HG03558 (cell line): Measurements from ENCODE around the gene C3.
"Not testable (repeated sequence)": the region's sequence is repeated elsewhere in the genome, so short reads cannot be mapped to it uniquely, and the experiment has no call there.

ENCODE experiments used
- ATAC-seq: cut with Tn5 transposase; IDR thresholded peaks from one replicate; pipeline ENCODE4 v1.9.1; 2021; ENCODE audit warnings: moderate number of reproducible peaks; ENCODE audit not compliant: unreplicated experiment; ENCODE audit errors: extremely low read depth

C3 gene

DNA sequence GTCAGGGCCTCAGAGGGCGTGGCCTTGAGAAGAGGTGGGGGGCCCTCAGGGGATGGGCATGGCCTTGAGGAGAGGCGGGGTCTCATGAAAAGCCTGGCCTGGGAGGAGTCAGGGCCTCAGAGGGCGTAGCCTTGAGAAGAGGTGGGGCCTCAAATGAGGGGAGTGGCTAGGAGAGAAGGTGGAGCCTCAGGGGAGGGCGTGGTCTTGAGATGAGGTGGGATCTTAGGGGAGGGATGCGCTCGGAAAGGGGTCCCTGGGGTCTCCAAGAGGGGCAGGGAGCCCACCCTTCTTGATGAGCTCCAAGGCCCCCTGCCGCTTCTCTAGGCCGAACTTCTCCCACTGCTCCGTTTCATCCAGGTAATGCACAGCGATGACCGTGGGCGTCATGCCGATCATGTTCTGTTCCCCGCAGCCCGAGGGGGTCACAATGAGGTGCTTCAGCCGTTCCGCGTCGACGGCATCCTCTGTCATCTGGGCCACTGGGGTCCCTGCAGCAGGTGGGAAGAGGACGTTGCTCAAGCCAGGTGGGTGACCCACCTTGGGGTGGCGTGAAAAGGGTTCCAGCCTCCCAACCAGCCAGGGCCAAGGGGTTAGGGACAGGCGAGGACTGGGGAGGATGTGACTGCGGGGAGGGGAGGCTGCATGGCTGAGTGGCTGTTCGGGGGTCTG is 26.2 kb downstream of the C3 start:
- no peak for ATAC-seq

DNA sequence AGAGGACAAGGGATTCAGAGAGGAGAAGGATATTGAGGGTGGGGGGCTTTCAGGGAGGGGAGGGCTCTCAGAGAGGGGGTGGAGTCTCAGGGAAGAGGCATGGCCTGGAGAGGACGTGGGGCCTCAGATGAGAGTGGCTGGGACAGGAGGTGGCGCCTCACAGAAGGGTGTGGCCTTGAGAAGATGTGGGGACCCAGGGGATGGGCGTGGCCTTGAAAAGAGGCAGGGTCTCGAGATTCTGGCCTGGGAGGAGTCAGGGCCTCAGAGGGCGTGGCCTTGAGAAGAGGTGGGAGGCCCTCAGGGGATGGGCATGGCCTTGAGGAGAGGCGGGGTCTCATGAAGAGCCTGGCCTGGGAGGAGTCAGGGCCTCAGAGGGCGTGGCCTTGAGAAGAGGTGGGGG is 26.8 kb downstream of the C3 start:
- ATAC-seq = no peak

DNA sequence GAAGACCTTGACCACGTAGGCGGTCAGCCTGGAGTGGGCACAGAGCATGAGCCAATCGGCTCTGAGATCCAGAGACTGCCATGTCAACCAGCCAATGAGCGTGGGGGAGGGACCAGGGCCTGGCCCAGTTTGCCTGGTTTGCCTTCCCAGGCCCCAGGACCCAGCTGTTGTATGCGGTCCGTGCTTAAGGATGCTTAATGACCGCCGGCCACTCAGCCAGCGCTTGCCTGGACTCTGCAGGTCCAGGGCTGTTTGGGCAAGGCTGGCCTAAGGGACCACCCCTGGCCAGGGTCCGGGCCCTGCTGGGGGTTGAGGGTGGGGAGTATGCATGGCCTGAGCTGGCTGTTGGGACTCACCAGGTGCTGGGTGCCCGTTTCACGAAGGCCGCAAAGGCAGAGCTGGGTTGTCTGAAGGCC is 27.4 kb downstream of the C3 start:
- no peak for ATAC-seq

DNA sequence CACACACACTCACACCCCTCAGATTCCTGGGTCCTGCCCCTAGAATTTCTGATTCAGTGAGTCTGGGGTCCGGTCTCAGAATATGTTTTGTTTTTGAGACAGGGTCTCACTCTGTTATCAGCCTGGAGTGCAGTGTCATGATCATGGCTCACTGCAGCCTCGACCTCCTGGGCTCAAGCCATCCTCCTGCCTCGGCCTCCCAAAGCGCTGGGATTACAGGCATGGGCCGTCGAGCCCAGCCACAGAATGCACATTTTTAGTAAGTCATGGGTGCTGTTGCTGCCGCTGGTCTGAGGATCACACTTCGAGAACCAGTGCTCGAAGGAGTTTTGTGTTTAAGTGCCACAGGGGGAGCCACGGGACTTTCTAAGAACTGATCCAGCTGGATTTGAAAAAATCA is 28.4 kb downstream of the C3 start:
- no peak for ATAC-seq

DNA sequence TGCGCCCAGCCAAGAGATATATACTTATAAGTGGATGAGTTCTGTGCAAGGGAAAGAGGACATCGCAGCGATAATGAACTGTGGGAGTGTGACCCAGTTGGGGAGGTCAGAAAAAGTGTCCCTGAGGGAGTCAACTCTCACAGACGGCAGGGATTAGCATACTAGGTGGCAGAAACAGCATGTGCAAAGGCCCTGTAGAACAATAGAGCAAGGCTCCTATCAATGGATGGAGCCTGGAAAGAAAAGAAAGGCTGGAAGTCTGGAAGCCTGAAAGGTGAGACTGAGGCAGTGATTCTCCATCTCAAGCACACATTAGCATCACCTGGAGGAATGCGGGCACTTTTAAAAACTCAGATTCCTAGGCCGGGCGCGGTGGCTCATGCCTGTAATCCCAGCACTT is 29.1 kb downstream of the C3 start:
- ATAC-seq = no peak

DNA sequence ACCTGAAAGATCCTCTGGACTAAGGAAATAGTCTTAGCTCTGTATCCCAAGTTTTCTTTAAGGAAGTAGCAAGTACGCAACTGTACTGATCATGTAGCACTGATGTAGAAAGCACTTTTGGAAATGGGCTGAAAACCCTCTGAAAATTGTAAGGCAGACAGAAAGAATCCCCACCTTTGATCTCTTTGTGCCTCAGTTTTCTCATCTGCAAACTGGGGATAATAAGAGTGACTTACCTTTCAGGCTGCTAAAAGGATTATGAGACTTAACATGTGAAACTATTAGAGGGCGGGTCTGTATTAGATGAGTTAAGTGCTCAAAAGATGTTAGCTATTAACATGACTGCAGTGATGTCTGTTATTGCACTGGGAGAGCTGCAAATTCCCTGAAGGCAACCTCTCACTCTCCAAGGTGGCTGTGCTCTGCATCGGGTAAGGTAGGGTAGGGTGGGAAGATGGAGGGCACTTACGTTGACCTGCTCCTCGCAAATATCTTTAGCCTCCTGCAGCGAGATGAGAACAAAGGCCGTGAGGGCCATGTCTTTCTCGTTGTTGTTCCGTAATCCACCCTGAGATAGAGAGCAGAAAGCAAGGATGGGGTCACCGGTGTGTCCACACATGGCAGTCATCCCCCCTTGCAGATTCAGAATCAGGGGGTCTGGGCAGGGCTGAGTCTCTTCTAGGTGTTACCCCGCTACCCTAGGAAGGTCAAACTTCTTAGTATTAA is 30.1 kb downstream of the C3 start:
- no peak for ATAC-seq

DNA sequence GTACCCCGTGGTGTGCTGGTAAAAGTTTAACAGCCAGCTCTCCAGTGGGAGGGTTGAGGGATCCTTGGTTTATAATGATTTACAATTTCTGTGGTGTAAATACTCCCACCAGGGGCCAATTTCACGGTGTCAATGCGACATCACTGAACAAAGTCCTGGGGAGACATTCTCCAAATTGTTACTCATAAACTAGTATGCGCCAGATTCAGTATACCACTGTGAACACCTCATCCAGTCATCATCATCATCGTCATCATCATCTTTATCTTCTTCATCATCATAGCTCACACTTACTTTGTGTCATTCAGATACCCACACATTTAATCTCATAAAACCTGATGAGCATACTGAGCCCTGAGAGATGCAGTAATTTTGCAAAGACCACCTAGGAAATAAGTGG is 33.3 kb downstream of the C3 start:
- no peak for ATAC-seq

DNA sequence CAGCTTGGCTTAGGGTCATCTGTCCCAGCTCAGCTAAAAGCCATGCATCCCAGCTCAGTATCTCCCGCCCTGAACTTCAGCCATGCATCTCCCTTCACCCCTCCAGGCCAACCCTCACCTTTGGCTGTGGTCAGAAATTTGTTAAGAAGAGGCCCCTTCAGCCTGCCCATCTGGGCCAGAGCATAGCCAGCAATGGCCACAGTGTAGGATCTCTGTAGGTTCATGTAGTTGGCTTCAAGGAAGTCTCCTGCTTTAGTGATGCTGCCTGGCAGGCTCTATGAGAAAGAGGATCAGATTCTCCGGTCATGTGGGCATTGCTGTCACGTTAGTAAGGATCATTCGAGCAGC is 33.8 kb downstream of the C3 start:
- ATAC-seq = no peak

DNA sequence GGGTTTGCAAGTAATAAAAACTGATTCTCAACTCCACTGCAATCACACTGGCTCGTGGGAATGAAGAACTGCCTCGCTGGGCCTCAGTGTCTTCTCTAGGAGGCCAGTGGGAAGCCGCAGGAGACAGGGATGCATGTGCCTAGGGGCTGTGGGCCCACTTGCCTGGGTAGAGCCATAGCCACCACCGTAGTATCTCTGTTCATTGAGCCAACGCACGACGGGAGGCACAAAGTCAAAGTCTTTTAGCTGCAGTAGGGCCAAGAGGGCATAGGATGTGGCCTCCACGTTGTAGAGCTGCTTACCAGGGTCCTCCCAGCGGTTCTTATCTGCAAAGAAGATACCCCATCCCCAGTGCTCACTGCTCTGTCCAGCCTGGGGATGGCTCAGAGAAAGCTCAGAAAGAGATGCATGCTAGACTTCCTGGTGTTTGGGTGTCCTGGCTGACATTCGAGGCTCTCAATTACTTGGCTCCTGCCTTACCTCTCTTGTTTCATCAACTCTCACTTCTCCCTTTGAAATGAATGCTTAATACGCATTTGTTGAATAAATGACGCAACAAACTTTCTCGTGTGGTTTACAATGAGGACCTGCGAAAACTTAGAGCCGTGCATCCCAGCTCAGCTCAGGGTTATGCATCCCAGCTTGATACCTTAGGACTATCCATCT is 34.4 kb downstream of the C3 start:
- no peak for ATAC-seq

DNA sequence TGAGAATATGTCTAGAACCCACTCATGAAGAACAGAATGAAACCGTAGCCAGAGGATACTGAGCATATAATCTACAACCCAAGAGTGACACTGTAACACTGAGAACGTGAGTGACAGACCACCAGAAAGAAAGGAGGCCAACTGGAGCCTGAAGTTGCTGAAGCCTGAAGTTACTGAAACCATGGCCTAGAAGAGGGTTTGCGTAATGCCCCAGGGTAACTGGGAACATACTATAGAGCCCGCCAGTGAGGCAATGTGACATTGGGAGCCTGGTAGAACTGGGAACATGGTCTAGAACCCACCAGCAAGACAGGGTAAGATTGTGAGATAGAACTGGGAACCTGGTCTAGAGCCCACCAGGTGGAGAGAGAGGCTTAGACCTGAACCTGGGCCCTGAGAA is 35.0 kb downstream of the C3 start:
- ATAC-seq = no peak

DNA sequence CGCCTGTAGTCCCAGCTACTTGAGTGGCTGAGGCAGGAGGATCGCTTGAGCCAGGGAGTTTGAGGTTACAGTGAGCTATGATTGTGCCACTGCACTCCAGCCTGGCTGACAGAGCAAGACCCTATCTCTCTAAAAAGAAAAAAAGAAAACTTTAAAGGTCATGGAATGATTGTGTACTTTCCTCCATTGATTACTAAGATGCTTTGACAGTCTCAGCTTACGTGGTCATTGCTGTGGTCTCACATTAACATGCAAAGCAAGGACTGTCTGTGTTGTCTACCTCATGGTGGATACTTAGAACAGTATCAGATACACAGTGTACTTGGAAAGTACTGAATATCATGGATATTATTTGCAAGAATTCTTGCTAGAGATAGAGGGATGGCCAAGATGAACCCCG is 36.5 kb downstream of the C3 start:
- no peak for ATAC-seq

DNA sequence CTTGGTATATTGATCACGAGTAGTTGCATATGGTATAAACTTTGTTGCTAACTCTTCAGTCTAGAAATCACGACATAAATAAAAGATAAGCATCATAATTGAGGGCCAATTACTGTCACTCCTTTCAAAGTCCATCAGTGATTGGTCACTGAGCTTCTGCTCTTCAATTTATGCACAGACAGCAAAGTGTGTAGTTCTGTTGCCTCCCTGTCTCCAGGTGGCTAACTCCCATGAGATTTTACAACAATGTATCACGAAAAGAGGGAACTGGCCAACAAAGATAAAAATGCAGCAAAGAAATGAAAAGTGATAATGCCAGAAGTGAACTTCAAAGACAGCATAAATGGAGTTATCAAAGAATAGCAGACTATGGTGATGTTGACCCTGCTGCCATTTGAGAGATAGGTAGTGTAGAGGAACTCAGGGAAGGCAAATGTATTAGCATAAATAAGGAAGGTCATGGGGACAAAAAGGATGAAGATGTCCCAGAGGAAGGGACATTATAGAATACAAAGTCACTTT is 37.8 kb downstream of the C3 start:
- ATAC-seq = no peak

DNA sequence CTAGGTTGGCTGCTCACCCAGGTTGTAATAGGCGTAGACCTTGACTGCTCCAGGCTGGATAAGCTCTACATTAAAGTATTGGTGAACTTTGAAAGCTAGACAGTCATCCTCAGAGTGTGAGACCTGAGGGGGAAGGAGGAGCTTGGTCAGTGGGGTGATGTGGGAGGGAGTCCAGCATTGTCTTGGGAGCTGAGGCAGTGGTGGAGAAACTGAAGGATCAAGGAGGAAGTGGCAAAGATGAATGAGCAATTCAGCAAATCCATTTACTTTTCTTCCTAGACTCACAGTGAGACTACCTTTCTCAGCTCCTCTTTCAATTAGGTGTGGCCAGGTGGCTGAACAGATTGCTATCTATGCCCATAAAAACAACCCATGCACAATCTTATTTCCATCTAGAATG is 40.3 kb downstream of the C3 start:
- no peak for ATAC-seq

DNA sequence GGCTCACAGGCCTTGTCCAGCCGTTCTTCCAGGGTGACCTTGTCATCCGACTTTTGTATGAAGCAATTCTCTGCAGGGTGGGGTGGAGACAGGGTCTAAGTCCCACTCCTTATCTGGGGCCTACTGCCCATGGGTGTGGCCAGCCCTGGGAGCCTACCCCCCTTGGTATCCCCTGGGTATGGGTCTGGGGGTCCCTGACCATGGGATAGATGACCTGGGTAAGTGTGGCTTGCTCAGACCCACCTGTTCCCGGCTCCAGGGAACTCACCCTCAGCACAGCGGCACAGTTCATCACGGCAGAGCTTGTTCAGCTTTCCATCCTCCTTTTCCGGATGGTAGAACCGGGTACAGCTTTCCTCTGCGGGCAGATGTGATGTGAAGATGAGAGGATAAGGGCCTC is 41.3 kb downstream of the C3 start:
- ATAC-seq = no peak

DNA sequence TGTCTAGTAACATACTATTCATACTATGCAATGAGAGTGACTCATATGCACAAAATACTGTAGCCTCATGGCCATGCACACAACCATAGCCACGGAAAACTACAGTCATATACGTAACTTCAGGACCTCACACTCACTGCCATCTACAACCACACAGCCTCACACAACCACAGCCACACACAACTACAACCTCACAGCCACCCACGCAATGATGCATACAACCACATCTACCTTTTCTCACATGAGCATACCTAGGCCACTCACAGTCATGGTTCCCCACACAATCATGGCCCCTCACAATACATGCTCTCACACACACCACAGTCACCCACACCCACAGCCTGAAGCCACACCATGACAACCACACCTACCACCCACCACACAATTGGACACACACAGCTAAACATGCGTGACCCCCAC is 41.8 kb downstream of the C3 start:
- no peak for ATAC-seq

DNA sequence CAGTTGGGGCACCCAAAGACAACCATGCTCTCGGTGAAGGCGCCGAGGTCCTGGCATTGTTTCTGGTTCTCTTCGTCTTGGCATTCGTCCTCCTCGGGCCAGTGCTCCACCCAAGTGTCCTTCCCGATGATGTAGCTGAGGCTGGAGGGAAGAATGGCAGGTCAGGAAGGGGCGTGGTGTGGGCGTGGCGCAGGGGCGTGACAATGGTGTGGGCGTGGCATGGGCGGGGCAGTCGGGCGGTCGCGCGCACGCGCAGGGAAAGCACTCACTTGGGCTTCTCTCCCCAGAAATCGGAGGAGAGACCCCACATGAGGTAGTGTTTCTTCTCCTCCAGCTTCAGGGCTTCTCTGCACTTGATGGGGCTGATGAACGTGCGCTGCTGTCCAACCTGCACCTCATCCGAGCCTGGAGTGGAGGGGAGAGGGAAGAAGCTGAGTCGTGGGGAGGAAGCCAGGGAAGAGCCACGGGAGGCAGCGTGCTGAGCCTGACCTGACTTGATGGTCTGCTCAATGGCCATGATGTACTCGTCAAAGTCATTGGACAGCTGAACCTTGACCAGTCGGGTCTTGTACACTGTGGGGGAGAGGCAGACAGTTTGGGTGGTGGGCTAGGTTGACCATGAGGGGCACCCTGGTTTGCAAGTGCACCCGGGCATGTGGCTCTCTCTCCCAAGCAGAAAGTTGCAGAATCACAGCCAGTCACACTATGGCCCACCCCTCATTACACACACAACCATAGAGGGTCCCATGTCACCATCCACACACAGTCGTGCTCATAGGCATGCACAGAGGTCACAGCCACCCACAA is 42.4 kb downstream of the C3 start:
- ATAC-seq = no peak

DNA sequence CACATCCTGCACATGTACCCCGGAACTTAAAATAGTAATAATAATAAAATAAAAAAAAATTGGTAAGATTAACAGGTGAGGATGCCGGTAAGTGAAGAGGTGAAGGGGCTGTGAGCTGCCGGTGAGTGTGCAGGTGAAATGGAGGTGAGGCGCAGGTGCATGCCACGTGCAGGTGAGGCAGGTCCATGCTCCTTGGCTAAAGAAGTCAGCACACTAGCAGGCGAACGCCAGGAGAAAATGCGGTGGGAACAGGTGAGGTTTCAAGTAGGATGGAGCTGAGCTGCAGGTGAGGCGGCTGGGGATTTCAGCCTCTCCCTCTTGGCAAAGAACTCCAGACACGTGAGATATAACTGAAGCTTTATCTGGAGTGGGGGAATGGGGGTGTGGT is 43.0 kb downstream of the C3 start:
- no peak for ATAC-seq

DNA sequence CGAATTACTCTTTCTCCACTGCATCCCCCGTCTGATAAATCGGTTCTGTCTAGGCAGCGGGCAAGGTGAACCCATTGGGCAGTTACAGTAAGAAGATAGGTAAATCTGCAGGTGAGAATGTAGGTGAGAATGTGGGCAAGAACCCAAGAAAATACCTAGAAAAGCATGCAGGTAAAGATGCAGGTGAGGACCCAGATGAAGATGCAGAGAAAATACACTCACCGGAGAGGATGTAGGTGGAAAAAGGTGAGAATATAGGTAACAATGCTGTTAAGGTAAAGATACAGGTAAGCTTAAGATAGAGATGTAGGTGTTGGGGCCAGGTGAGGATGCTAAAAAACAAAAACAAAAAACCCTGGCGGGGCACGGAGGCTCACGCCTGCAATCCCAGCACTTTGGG is 44.2 kb downstream of the C3 start:
- no peak for ATAC-seq

DNA sequence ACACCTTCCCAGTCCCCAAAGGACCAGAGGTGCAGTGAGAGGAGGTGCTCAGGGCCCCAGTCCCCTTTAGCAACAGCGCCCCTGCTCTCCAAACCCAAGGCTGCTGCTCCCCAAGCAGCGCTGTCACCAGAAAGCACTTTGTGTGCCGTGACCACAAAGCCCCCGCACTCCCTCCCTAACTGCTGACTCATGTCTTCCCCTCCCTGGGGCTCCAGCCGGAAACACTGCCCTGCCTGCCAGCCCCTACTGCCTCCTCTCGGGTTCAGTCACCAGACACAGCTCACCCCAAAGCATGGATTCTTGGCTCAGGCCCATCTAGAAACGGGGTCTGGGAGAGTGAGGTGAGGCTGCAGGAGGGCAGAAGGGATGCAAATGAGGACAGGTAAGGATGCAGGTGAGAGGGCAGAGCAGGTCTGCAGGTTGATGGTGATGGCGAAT is 45.6 kb downstream of the C3 start:
- no peak for ATAC-seq

DNA sequence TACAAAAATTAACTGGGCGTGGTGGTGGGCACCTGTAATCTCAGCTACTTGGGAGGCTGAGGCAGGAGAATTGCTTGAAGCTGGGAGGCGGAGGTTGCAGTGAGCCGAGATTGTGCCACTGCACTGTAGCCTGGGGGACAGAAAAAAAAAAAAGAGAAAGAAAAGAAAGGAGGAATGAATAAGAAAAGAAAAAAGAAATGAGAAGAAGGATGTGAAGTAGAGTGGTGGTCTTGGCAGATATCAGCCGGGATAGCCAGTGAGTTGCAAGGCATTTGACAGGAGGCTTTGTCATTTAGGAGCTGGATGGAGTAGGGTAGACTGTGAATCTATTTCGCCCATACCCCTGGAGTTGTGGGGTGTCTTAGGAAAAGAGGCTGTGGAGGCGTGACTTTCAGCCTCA is 46.0 kb downstream of the C3 start:
- not testable (repeated sequence) for ATAC-seq
